GM19467 (cell line): ENCODE data around the gene TEX54.

Source experiments
- ATAC-seq: cut with Tn5 transposase; IDR thresholded peaks from one replicate; pipeline ENCODE4 v1.9.1; 2021; ENCODE audit warnings: mild to moderate bottlenecking, moderate library complexity; ENCODE audit not compliant: unreplicated experiment

Gene TEX54

DNA sequence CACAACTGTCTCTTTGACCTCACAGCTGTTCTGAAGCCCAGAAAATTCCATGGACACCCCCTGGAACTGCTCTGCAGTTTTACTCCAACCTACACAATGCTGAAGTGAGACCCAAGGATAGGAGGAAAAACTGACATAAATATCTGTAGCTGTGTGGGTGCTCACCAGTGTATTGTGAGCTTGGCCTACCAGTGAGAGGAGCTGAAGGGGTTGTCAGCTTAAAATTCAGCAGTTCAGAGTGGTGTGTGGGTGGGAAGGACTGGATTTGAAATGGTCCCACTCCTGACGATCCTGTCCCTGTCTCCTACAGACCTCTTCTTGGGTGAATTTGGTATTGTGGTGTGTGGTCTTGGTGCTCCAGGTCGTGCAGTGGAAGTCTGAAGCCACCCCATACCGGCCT, 43.1 kb downstream of the TEX54 start:
- ATAC-seq: no peak

DNA sequence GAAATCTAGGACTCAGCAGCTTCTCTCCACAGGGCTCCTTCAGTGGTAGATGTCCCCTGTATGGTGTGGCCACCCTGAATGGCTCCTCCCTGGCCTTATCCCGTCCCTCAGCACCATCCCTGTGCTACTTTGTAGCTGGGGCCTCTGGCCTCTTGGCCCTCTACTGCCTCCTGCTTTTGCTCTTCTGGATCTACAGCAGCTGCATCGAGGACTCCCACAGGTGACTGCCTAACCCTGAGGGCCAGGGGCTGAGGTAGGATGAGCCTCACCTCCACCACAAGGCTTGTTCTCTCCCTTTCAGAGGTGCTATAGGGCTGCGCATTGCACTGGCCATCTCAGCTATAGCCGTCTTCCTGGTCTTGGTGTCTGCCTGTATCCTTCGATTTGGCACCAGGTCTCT, 43.6 kb downstream of the TEX54 start:
- ATAC-seq: no peak

DNA sequence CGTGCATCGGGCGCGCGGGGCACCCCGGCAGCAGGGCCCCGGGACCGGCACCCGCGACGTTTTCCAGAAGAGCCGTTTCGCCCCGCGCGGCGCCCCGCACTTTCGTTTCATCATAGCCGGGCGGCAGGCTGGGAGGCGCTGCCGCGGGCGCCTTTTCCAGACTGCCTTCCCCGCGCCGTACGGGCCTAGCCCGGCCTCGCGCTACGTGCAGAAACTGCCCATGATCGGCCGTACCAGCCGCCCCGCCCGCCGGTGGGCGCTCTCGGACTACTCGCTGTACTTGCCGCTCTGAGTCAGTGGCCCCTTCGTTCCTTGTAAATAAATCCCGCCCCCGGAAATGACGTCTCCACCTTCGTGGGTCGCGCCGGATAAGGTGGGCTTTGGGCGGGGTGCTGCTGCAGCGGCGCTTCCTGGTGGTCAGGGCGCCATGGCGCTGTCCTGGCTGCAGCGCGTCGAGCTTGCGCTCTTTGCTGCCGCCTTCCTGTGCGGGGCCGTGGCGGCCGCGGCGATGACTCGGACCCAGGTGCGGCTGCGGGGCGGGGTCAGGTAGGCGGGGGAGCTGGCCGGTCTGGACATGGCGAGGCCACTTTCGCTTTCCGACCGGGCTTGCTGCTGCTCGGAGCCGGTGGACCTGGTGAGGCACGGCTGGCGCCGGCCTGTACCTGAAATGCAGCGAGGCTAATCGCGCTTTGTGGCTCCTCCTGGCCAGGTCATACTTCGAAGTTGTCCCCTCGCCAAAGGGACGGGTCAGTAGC, 45.5 kb downstream of the TEX54 start, which contains the start of gene TMEM179B:
TMEM179B (plus strand) TSS at position 398 of the 755 bp plus-strand sequence; CDS start at position 428, 30 bp downstream.
- peak; percentile 57 for ATAC-seq

DNA sequence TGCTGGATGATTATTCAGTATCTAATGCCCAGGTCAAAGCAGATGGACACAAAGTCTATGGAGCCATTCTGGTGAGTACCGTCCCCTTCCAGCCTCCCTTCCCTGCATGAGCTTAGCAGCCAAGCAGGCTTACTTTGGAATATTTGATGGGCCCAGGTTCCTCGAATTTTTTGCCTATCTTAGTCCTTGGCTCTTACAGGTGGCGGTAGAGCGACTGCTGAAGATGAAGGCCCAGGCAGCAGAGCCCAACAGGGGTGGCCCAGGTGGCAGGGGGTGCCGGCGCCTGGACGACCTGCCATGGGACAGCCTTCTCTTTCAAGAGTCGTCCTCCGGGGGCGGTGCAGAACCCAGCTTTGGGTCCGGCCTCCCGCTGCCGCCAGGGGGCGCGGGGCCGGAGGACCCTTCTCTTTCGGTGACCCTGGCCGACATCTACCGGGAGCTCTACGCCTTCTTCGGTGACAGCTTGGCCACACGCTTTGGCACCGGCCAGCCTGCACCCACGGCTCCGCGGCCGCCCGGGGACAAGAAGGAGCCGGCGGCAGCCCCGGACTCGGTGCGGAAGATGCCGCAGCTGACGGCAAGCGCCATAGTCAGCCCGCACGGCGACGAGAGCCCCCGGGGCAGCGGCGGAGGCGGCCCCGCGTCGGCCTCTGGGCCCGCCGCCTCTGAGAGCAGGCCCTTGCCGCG, 46.2 kb downstream of the TEX54 start:
- ATAC-seq: peak; percentile 56

DNA sequence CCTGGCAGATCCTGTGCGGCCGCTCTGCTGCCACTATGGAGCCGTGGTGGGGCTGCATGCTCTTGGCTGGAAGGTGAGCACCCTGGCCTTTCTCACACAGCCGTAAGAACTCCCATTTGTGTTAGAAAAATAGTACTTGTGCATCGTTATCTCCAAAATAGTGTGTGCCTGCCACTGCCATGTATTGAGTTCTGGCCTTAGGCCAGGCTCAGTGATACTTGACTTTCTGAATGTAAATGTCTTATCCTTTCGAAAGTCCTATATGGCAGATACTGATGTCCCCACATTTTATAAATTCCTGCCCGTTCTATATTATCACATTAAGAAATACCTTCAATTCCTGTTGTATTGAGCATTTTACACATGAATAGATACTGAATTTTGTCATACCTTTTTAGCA, 49.9 kb downstream of the TEX54 start:
- ATAC-seq: no peak
